HUES48 (cell line): ENCODE measurements around the gene OR6C70.
"Not testable (repeated sequence)": the region's sequence is repeated elsewhere in the genome, so short reads cannot be mapped to it uniquely, and the experiment has no call there.

Experiments used
- H3K27ac ChIP-seq: one replicate; pipeline ENCODE4 v1.7.0; 2013; ENCODE audit warnings: low read depth, low read length, inconsistent platforms
- H3K27me3 ChIP-seq: 2 replicates; pipeline ENCODE4 v1.6.1; 2013; ENCODE audit warnings: mild to moderate bottlenecking, low read length; ENCODE audit not compliant: control insufficient read depth, insufficient read depth
- H3K36me3 ChIP-seq: 2 replicates; pipeline ENCODE4 v1.6.1; 2013; ENCODE audit warnings: low read length; ENCODE audit not compliant: control insufficient read depth, insufficient read depth
- H3K4me1 ChIP-seq: 2 replicates; pipeline ENCODE4 v1.6.1; 2013; ENCODE audit warnings: mild to moderate bottlenecking, low read length; ENCODE audit not compliant: control insufficient read depth, insufficient read depth
- H3K4me3 ChIP-seq: 2 replicates; pipeline ENCODE4 v1.5.1; 2013; ENCODE audit warnings: mild to moderate bottlenecking, low read depth, low read length
- H3K9ac ChIP-seq: 2 replicates; pipeline ENCODE4 v1.6.1; 2013; ENCODE audit warnings: mild to moderate bottlenecking, low read depth, low read length, moderate library complexity
- H3K9me3 ChIP-seq: 2 replicates; pipeline ENCODE4 v1.6.1; 2013; ENCODE audit warnings: low read length; ENCODE audit not compliant: control insufficient read depth, insufficient read depth

OR6C70 gene

DNA sequence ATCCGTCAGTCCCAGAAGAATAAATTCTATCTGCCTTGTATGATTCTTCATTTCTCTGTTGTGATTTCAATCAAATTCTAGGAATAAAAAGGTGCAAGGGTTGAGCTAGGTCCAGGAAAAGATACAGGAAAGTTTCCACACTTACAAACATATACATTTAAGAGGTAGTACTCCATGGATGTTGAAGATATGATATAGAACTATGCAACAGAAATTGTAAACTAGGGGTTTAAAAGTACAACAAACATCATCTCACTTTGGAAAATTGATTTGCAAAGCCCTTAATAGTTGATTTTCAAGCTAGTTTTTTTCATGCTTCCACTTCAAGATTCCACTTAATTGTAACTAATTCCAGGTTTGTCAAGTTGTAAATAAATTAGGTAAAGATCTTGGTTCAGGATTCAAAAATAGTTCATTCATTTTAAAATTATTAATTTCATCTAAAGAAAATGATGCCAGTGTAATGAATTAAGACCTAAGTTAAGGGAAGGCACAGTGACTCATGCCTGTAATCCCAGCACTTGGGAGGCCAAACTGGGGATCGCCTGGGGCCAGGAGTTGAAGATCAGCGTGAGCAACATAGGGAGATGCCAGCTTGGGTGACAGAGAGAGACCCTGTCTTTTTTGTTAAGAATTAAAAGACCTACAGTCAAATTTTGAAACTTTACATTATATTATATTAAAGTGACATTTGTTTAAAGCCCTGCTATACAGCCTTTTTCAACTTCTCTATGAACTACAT, at the start of gene OR6C70:
TSS of gene OR6C70 (minus strand) at position 51 of the 742 bp plus-strand sequence. CDS start at position 51, 0 bp downstream.
- Histone ChIP-seq H3K9me3 (no peaks in the 10 kb centered on the region), H3K27me3 (no peaks in the 10 kb centered on the region), H3K9ac (no peak within 1 kb of the TSS), H3K27ac (no peak within 1 kb of the TSS), H3K4me1 (peaks cover 4% of the 10 kb centered on the region), H3K36me3 (no peaks in the 10 kb centered on the region), H3K4me3 (no peak within 1 kb of the TSS)

DNA sequence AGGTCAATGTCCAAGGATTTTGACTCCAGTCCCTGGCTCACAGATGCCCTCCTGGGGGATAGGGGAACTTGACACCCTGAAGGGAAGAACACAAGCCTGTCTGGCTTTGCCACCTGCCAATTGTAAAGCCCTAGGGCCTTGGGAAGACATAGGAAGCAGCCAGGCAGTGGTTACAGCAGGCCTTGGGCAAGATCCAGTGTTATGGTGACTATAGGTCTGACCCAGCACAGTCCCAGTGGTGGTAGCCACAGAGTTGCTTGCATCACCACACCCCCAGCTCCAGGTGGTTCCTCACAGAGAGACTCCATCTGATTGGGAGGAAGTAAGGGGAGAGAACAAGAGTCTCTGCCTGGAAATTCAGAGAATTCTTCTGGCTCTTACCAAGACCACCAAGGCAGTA, 46.5 kb upstream of the OR6C70 start:
- H3K9ac ChIP-seq, result no peak overlapping the region
- H3K4me3 ChIP-seq, result no peak overlapping the region
- no peaks in the 10 kb centered on the region for H3K36me3 ChIP-seq
- H3K27me3 ChIP-seq, result no peaks in the 10 kb centered on the region
- no peaks in the 10 kb centered on the region for H3K4me1 ChIP-seq
- no peak overlapping the region for H3K27ac ChIP-seq
- peaks cover 4% of the 10 kb centered on the region for H3K9me3 ChIP-seq

DNA sequence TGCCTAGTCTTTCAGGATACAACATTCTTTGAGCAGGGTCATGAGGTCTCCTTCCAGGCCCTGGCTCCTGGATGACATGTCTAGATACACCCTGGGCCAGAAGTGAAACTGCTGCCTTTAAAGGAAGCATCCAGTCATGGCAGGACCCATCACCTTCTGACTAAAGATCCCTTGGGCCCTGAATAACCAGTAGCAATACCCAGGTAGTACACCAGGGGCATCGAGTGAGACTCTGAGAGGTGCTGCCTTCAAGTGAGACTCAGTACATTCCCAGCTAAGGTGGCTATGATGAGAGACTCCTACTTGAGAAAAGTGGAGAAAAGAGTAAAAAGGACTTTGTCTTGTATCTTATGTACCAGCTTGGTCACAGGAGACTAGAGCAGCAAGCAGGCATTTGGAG, 45.8 kb upstream of the OR6C70 start:
- no peak overlapping the region for H3K27ac ChIP-seq
- H3K36me3 ChIP-seq, result no peaks in the 10 kb centered on the region
- H3K9me3 ChIP-seq, result peaks cover 4% of the 10 kb centered on the region
- H3K9ac ChIP-seq, result no peak overlapping the region
- no peaks in the 10 kb centered on the region for H3K27me3 ChIP-seq
- no peak overlapping the region for H3K4me3 ChIP-seq
- H3K4me1 ChIP-seq, result no peaks in the 10 kb centered on the region

- H3K36me3 ChIP-seq, result no peaks in the 10 kb centered on the region
- no peaks in the 10 kb centered on the region for H3K27me3 ChIP-seq
- no peaks in the 10 kb centered on the region for H3K4me1 ChIP-seq
- no peak overlapping the region for H3K9ac ChIP-seq
- no peak overlapping the region for H3K27ac ChIP-seq
- H3K9me3 ChIP-seq, result no peaks in the 10 kb centered on the region
- no peak overlapping the region for H3K4me3 ChIP-seq
Measured at GRCh38 chr12:55501601-55502000, 31.7 kb upstream of the OR6C70 start.

GRCh38 chr12:55499810-55500252, 29.9 kb upstream of the OR6C70 start:
- H3K27me3 ChIP-seq, result no peaks in the 10 kb centered on the region
- no peak overlapping the region for H3K4me3 ChIP-seq

GRCh38 chr12:55499231-55499630, 29.3 kb upstream of the OR6C70 start:
- H3K9ac ChIP-seq, result no peak overlapping the region
- H3K27ac ChIP-seq, result no peak overlapping the region

More at GRCh38 chr12:55499810-55500252, 29.9 kb upstream of the OR6C70 start:
- H3K4me1 ChIP-seq, result no peaks in the 10 kb centered on the region
- no peak overlapping the region for H3K9ac ChIP-seq
- H3K9me3 ChIP-seq, result no peaks in the 10 kb centered on the region
- H3K27ac ChIP-seq, result no peak overlapping the region
- H3K36me3 ChIP-seq, result no peaks in the 10 kb centered on the region

GRCh38 chr12:55495490-55495889, 25.6 kb upstream of the OR6C70 start:
- H3K9ac ChIP-seq, result no peak overlapping the region
- no peaks in the 10 kb centered on the region for H3K27me3 ChIP-seq
- no peak overlapping the region for H3K27ac ChIP-seq
- H3K4me1 ChIP-seq, result no peaks in the 10 kb centered on the region
- H3K36me3 ChIP-seq, result no peaks in the 10 kb centered on the region
- H3K4me3 ChIP-seq, result no peak overlapping the region
- H3K9me3 ChIP-seq, result no peaks in the 10 kb centered on the region

More at GRCh38 chr12:55499231-55499630, 29.3 kb upstream of the OR6C70 start:
- Histone ChIP-seq H3K4me3 (no peak overlapping the region), H3K4me1 (no peaks in the 10 kb centered on the region), H3K27me3 (no peaks in the 10 kb centered on the region), H3K9me3 (no peaks in the 10 kb centered on the region), H3K36me3 (no peaks in the 10 kb centered on the region)

- Histone ChIP-seq H3K36me3 (no peaks in the 10 kb centered on the region), H3K4me1 (no peaks in the 10 kb centered on the region), H3K4me3 (no peak within 1 kb of the TSS), H3K27me3 (no peaks in the 10 kb centered on the region), H3K27ac (no peak within 1 kb of the TSS), H3K9ac (no peak within 1 kb of the TSS), H3K9me3 (no peaks in the 10 kb centered on the region)
Measured at GRCh38 chr12:55492078-55492477, 22.1 kb upstream of the OR6C70 start, which contains the start of gene OR6C68. TSS of gene OR6C68 (plus strand) at chr12:55492378. CDS start at chr12:55492378, 0 bp downstream.

- not testable (repeated sequence) for H3K9ac ChIP-seq, H3K4me3 ChIP-seq, H3K9me3 ChIP-seq
Measured at GRCh38 chr12:55484284-55484683, 14.3 kb upstream of the OR6C70 start.

GRCh38 chr12:55479136-55479535, 9.2 kb upstream of the OR6C70 start:
- not testable (repeated sequence) for H3K27ac ChIP-seq, H3K27me3 ChIP-seq, H3K36me3 ChIP-seq, H3K9me3 ChIP-seq, H3K4me3 ChIP-seq, H3K4me1 ChIP-seq, H3K9ac ChIP-seq

More at GRCh38 chr12:55484284-55484683, 14.3 kb upstream of the OR6C70 start:
- not testable (repeated sequence) for H3K27me3 ChIP-seq, H3K27ac ChIP-seq, H3K36me3 ChIP-seq, H3K4me1 ChIP-seq

- H3K27me3 ChIP-seq, result no peaks in the 10 kb centered on the region
- no peak overlapping the region for H3K4me3 ChIP-seq
- H3K9ac ChIP-seq, result no peak overlapping the region
- H3K27ac ChIP-seq, result no peak overlapping the region
- H3K9me3 ChIP-seq, result no peaks in the 10 kb centered on the region
- no peaks in the 10 kb centered on the region for H3K36me3 ChIP-seq
- H3K4me1 ChIP-seq, result peaks cover 4% of the 10 kb centered on the region
Measured at GRCh38 chr12:55472264-55472663, 2.3 kb upstream of the OR6C70 start.
